Epithelial cell of proximal tubule (primary cell): Measurements from ENCODE around the gene PLXDC1. TPM values are rescaled to one million over a fixed set of nuclear protein-coding genes. Genes with fewer than 3 reads are reported as not detected.

Experiments
- DNase-seq: peaks from one replicate; pipeline ENCODE4 v3.0.0-alpha.2; 2011; ENCODE audit warnings: low read depth
- H3K4me3 ChIP-seq: 2 replicates; pipeline ENCODE4 v1.5.1; 2011; ENCODE audit warnings: low read depth, mild to moderate bottlenecking, low read length
- total RNA-seq: library from RNA; depleted of rRNA; stranded (reverse); fragments of >200 nt; gene quantifications from 2 replicates; pipeline ENCODE4 v1.2.3, GENCODE V29; 2015
- TF ChIP-seq, protein P1 (sequence below): conservative IDR thresholded peaks from 2 replicates; pipeline ENCODE4 v1.5.1; 2012; ENCODE audit warnings: low read depth, mild to moderate bottlenecking, low read length

The PLXDC1 gene
- total RNA-seq, 1 donor from 2014 or later: not detected

DNA sequence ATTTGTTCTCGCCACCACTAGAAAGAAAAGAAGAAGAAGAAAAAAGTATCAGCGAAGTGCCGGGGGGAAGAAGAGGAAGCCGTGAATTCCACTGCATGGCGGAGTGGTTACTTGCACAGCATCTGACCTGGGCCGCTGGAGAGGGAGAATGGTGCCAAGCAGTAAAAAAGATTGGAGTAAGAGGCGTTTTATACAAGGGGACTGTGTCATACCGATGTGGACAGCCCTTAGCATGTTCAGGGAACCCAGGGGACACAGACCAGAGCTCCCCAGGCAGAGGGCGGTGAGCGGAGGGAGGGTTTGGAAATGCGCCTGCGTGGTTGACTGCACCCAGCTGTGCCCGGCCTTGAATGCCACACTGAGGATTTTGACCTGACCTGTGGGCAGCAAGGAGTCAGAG is 52.8 kb downstream of the PLXDC1 start:
- DNase-seq: no peak
- TF ChIP-seq, protein P1, sequence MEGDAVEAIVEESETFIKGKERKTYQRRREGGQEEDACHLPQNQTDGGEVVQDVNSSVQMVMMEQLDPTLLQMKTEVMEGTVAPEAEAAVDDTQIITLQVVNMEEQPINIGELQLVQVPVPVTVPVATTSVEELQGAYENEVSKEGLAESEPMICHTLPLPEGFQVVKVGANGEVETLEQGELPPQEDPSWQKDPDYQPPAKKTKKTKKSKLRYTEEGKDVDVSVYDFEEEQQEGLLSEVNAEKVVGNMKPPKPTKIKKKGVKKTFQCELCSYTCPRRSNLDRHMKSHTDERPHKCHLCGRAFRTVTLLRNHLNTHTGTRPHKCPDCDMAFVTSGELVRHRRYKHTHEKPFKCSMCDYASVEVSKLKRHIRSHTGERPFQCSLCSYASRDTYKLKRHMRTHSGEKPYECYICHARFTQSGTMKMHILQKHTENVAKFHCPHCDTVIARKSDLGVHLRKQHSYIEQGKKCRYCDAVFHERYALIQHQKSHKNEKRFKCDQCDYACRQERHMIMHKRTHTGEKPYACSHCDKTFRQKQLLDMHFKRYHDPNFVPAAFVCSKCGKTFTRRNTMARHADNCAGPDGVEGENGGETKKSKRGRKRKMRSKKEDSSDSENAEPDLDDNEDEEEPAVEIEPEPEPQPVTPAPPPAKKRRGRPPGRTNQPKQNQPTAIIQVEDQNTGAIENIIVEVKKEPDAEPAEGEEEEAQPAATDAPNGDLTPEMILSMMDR: no peak
- peak overlapping the region; percentile 36 for H3K4me3 ChIP-seq

DNA sequence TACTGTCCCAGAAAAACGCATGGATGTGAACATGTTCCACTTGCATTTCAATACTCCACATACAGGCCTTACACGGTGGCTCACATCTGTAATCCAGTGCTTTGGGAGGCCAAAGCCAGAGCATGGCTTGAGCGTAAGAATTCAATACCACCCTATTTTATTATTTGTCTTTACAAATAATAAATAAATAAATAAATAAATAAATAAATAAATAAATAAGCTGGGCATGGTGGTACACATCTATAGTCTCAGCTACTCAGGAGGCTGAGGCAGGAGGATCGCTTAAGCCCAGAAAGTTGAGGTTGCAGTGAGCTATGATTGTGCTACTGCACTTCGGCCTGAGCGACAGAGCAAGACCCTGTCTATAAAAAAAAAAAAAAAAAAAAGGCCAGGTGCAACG is 53.9 kb downstream of the PLXDC1 start:
- TF ChIP-seq, protein P1: no peak
- H3K4me3 ChIP-seq: no peak overlapping the region
- DNase-seq: no peak

DNA sequence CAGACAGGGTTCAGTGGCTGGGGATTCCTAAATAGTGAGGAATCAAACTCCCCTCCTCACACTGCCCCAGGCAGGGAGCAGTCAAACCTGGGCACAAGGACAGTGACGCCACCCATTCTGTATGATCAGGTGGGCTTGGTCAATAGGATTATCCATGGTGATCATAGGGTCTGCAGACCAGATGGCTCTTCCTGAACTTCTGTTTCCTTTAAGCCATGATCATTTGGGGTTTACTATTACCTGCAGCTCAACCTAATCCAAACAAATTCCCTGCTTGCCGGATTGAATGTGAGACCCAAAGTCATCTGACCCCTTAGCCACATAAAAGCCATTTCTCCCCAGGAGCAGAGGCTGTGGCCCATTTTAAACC is 54.3 kb downstream of the PLXDC1 start:
- no peak for DNase-seq
- no peak overlapping the region for H3K4me3 ChIP-seq
- TF ChIP-seq, protein P1: no peak

DNA sequence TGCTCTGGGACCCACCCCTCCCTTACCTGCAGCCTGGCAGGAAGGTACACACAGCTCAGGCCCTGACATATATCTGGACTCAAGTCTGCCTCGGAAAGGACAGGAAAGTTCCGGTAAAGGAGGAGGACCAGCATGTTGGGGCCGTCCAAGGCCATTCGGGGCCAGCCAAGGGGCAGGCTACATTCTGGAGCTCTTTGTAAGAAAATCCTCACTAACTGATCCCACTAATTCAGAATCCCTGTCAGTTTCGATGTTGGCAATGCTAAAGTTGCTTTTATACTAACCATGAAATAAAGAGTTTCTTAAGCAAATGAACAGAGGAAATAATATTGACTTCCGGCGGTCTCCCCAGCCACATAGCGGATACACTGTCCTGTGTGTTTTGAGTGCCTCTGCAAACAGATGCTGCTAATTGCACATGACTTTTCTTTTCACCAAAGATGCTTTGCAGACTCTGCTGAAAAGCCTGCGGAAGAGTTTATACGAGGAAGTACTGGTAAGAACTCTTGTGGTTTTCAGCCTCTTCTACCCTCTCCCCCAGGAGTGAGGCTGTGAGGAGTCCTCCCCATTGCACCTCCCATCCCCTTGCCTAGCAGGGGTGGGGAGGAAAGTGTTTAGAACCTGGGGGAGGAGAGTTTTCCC is 54.8 kb downstream of the PLXDC1 start:
- DNase-seq: no peak
- TF ChIP-seq, protein P1: no peak
- no peak overlapping the region for H3K4me3 ChIP-seq

DNA sequence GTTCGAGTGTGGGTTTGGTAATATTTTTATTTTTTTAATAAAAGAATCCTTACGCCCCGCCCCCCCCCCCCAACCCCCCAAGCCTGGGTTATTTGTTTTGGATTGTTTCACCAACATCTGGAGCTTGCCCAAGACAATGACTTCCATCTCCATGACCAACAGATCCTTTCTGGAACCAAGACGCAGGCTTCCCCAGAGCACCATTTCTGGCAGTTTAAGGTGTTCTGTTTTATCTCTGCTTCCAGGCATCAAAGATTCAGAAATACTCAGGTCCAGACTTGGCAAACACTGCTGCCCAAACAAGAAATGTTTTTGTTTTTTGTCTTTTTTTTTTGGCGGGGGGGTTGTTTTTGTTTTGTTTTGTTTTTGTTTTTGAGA is 56.1 kb downstream of the PLXDC1 start:
- TF ChIP-seq, protein P1: no peak
- no peak overlapping the region for H3K4me3 ChIP-seq
- DNase-seq: no peak

DNA sequence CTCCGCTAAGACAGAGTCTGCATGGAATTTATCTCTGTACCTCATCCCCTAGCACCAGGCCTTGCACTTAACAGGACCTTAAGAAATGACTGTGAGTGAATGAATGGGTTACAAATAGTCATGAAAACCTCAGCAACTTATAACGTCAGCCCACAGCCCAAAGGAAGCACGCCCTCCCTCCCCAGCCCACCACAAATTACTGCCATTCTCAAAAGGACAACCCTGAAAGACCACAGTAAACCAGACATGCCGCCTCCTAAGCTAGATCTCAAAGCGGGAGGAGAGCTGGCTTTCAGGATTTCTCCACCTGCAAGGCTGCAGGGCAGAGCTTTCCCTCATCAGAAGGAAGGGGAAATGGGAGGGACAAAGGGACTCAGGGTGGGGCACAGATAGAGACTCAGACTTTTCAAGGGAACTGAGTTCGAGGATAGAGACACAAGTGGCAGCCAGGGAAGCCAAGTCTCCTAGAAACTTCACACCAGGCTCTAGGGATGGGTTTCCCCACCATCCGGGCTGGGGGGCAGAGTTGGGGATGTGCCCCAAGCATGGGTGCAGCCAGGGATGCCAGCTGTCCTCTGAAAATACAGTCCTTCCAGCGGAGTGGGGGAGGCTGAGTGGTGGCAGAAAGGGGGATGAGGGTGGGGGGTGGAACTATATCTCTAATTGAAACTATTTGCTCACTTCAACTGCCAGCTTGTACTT is 56.7 kb downstream of the PLXDC1 start:
- no peak for DNase-seq
- TF ChIP-seq, protein P1: no peak

More for the DNA sequence above, 56.7 kb downstream of the PLXDC1 start:
- no peak overlapping the region for H3K4me3 ChIP-seq
